HepG2 (cell line): ENCODE measurements around the gene ARHGAP22. TPM values are rescaled to one million over a fixed set of nuclear protein-coding genes. Genes with fewer than 3 reads are reported as not detected.

Experiments used
- ARID5B ChIP-seq: IDR thresholded peaks from 2 replicates; pipeline ENCODE4 v1.4.0; 2020; ENCODE audit warnings: mild to moderate bottlenecking, missing genetic modification reagents
- FOXA1 ChIP-seq, 2 experiments: fragments of 450-650 bp in 1 of 2; sonication (generic) in 1 of 2; formaldehyde crosslinking in 1 of 2; IDR thresholded peaks; 2 replicates each; pipeline versions ENCODE4 v1.4.0 to v1.6.1; 2016 to 2020; ENCODE audit warnings: missing genetic modification reagents in 1 of 2
- KDM5B ChIP-seq: sonication (generic); formaldehyde crosslinking; IDR thresholded peaks from 2 replicates; pipeline ENCODE4 v1.4.0; 2020; ENCODE audit warnings: missing genetic modification reagents, mild to moderate bottlenecking, borderline replicate concordance
- NFIC ChIP-seq: IDR thresholded peaks from 2 replicates; pipeline ENCODE4 v1.6.1; 2012; ENCODE audit warnings: mild to moderate bottlenecking, low read length, inconsistent platforms
- PPARG ChIP-seq: conservative IDR thresholded peaks from 2 replicates; pipeline ENCODE4 v1.6.1; 2016; ENCODE audit warnings: missing biosample characterization, missing genetic modification reagents
- PREB ChIP-seq: sonication (generic); formaldehyde crosslinking; IDR thresholded peaks from 2 replicates; pipeline ENCODE4 v1.4.0; 2020; ENCODE audit warnings: missing genetic modification reagents
- REST ChIP-seq, 2 experiments: IDR thresholded peaks; 2 replicates each; pipeline ENCODE4 v1.6.1; 2011 to 2012; ENCODE audit warnings: low read length in 2 of 2, borderline replicate concordance in 1 of 2, low read depth in 1 of 2, mild to moderate bottlenecking in 1 of 2, moderate library complexity in 1 of 2
- STAG1 ChIP-seq: sonication (generic); formaldehyde crosslinking; IDR thresholded peaks from 2 replicates; pipeline ENCODE4 v1.4.0; 2020; ENCODE audit warnings: missing genetic modification reagents
- STAT5B ChIP-seq: sonication (generic); formaldehyde crosslinking; IDR thresholded peaks from 2 replicates; pipeline ENCODE4 v1.4.0; 2020; ENCODE audit warnings: missing genetic modification reagents
- TCF12 ChIP-seq, 2 experiments: fragments of 450-650 bp in 1 of 2; sonication (generic) in 1 of 2; formaldehyde crosslinking in 1 of 2; IDR thresholded peaks; 2 replicates each; pipeline versions ENCODE4 v1.6.1 to v1.8.0; 2017 to 2022; ENCODE audit warnings: antibody characterized with exemption in 1 of 2, mild to moderate bottlenecking in 1 of 2, missing genetic modification reagents in 1 of 2, moderate library complexity in 1 of 2
- TCF7 ChIP-seq: sonication (generic); IDR thresholded peaks from 2 replicates; pipeline ENCODE4 v1.6.1; 2016; ENCODE audit warnings: antibody characterized with exemption, low read depth
- THRA ChIP-seq: sonication (generic); formaldehyde crosslinking; IDR thresholded peaks from 2 replicates; pipeline ENCODE4 v1.4.0; 2020; ENCODE audit warnings: missing genetic modification reagents, borderline replicate concordance
- TP53 ChIP-seq: sonication (generic); formaldehyde crosslinking; conservative IDR thresholded peaks from 2 replicates; pipeline ENCODE4 v1.4.0; 2020; ENCODE audit warnings: missing genetic modification reagents
- ZNF281 ChIP-seq: sonication (generic); formaldehyde crosslinking; IDR thresholded peaks from 2 replicates; pipeline ENCODE4 v1.4.0; 2020; ENCODE audit warnings: missing genetic modification reagents, borderline replicate concordance
- ZNF776 ChIP-seq: sonication (generic); formaldehyde crosslinking; IDR thresholded peaks from 2 replicates; pipeline ENCODE4 v1.4.0; 2020; ENCODE audit warnings: mild to moderate bottlenecking, missing genetic modification reagents
- polyA plus RNA-seq, 8 experiments: library from polyadenylated mRNA; depleted of rRNA in 3 of 8; stranded (reverse) in 7 of 8; unstranded in 1 of 8; fragments of >200 nt; fragmentation: Illumina TruSeq in 4 of 8; extraction: Trizol in 4 of 8; gene quantifications; 2 replicates each; pipeline versions ENCODE4 v1.2.1 to v1.2.3, GENCODE V29; 2011 to 2016; ENCODE audit warnings: low read depth in 4 of 8, missing spikeins in 1 of 8, mixed read lengths in 1 of 8; ENCODE audit not compliant: insufficient read depth in 1 of 8
- total RNA-seq, 5 experiments: library from RNA; depleted of rRNA; stranded (reverse); fragments of >200 nt; fragmentation: Illumina TruSeq; extraction: Trizol; gene quantifications; 2 replicates each; pipeline ENCODE4 v1.2.3, GENCODE V29; 2016; ENCODE audit warnings: low read depth in 1 of 5

Gene ARHGAP22
- total and polyA plus RNA-seq, 2 of the 13 experiments (the other 11 are each of a cell fraction or from before 2014, with no cell fraction given), result 0.08 to 0.38 TPM

GRCh38 chr10:48416584-48417232 lies 188.2 kb downstream of the ARHGAP22 start (continued):
- no peak for TF ChIP-seq TCF12 (IDR thresholded peaks at IDR 0.05)
- TF ChIP-seq TCF12 (CRISPR knock-in tag; IDR thresholded peaks at IDR 0.05), result no peak
- TF ChIP-seq THRA (CRISPR knock-in tag), result peak; percentile 14; the same call in 1 of the 2 replicates
- TF ChIP-seq TCF7, result peak; percentile 27; the same call in 1 of the 2 replicates
- TF ChIP-seq PPARG (CRISPR knock-in tag), result no peak
- TF ChIP-seq REST (IDR thresholded peaks at IDR 0.05; ENCODE audit: borderline replicate concordance in 1 of 2, low read depth in 1 of 2, low read length in 2 of 2), result no peak
- no peak for TF ChIP-seq NFIC
- TF ChIP-seq STAT5B (CRISPR knock-in tag), result no peak
- no peak for TF ChIP-seq KDM5B (CRISPR knock-in tag)
- TF ChIP-seq STAG1 (CRISPR knock-in tag), result 0 out of 2 replicates have a peak, but pooled peaks have one; percentile 19
- TF ChIP-seq ARID5B, result 0 out of 2 replicates have a peak, but pooled peaks have one; percentile 22
- no peak for TF ChIP-seq TP53 (CRISPR knock-in tag)
- TF ChIP-seq ZNF776 (CRISPR knock-in tag), result no peak
- TF ChIP-seq ZNF281, result no peak
- TF ChIP-seq PREB (CRISPR knock-in tag), result no peak
- TF ChIP-seq FOXA1 (IDR thresholded peaks at IDR 0.05), result no peak
- 0 out of 2 replicates have a peak, but pooled peaks have one; percentile 50 for TF ChIP-seq FOXA1 (CRISPR knock-in tag; IDR thresholded peaks at IDR 0.05)
